ENCODE results near the gene ZBTB24. TPM values are rescaled to one million over a fixed set of nuclear protein-coding genes. Genes with fewer than 3 reads are reported as not detected.

Gene ZBTB24
- total RNA-seq, 1 experiment from 2014 or later, result 27.3 TPM

DNA sequence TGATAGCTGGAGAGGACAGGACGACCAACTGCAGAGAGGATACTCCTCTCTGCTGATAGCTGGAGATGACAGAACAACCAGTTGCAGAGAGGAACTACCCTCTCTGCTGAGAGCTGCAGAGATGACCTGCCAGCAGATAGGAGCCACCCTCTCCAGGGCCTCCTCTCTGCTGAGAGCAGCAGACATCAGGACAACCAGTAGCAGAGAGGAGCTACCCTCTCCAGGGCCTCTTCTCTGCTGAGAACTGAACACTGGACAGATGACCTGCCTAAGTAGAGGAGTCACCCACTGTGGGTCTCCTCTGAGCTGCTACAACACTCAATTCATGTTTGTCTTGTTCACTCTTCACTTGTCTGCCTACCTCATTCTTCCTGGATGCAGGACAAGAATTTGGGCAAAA is 27.3 kb upstream of the ZBTB24 start:
- no peaks in the 10 kb centered on the region; the same call in 1 of the 2 replicates for H3K4me1 ChIP-seq (ENCODE audit: insufficient read depth, low read length)
- peaks cover 52 to 66% of the 10 kb centered on the region in 2 experiments for H3K4me1 Mint-ChIP-seq

More for the DNA sequence above, 27.3 kb upstream of the ZBTB24 start:
- peaks cover 28 to 42% of the 10 kb centered on the region in 2 experiments for H3K9me3 Mint-ChIP-seq
- H3K9me3 ChIP-seq (ENCODE audit: control insufficient read depth, low read depth, low read length), result peaks cover 12% of the 10 kb centered on the region
- no peak overlapping the region for H4K5ac ChIP-seq (ENCODE audit: insufficient read length, low read depth, low read length)
- no CpG with 5 or more reads among the region's 1 CpG for WGBS (ENCODE audit: extremely low coverage, insufficient read length, low lambda C conversion rate)
- H3K36me3 Mint-ChIP-seq (ENCODE audit: insufficient read depth in 1 of 3, low read depth in 3 of 3), result peaks cover 13 to 55% (median 17%) of the 10 kb centered on the region in 3 experiments
- H3K9ac ChIP-seq (ENCODE audit: extremely low read depth, insufficient read length, low read length), result no peak overlapping the region
- no peak overlapping the region for H2BK120ac ChIP-seq (ENCODE audit: low read depth, low read length, poor library complexity, severe bottlenecking)
- DNase-seq, result no peak
- H4K91ac ChIP-seq (ENCODE audit: insufficient read length, low read depth, low read length), result no peak overlapping the region
- H3K27me3 ChIP-seq (ENCODE audit: insufficient read depth, low read length), result no peaks in the 10 kb centered on the region
- H3K79me2 ChIP-seq (ENCODE audit: insufficient read depth, low read length), result no peaks in the 10 kb centered on the region
- H2BK15ac ChIP-seq (ENCODE audit: low read depth, low read length), result no peak overlapping the region
- H3T11ph ChIP-seq (ENCODE audit: low read length), result no peak overlapping the region
- H3K4me3 Mint-ChIP-seq, result no peak overlapping the region
- no peak overlapping the region for H4K8ac ChIP-seq (replicated peaks; ENCODE audit: insufficient read length, low read depth, low read length)
- no peak overlapping the region for H3K23ac ChIP-seq (ENCODE audit: insufficient read length, low read depth, low read length)
- no peaks in the 10 kb centered on the region for H3K27me3 Mint-ChIP-seq (ENCODE audit: low read depth)
- no peak overlapping the region for H2BK5ac ChIP-seq (ENCODE audit: insufficient read length, low read length)
- H4K20me1 ChIP-seq (ENCODE audit: control insufficient read depth, insufficient read depth, insufficient read length), result no peaks in the 10 kb centered on the region
- no peaks in the 10 kb centered on the region for H3K23me2 ChIP-seq (ENCODE audit: insufficient read length, low read depth, low read length, poor library complexity, severe bottlenecking)
- H3K4me2 ChIP-seq (ENCODE audit: insufficient read depth, insufficient read length, low read length), result no peak overlapping the region
- TF ChIP-seq, protein P1, sequence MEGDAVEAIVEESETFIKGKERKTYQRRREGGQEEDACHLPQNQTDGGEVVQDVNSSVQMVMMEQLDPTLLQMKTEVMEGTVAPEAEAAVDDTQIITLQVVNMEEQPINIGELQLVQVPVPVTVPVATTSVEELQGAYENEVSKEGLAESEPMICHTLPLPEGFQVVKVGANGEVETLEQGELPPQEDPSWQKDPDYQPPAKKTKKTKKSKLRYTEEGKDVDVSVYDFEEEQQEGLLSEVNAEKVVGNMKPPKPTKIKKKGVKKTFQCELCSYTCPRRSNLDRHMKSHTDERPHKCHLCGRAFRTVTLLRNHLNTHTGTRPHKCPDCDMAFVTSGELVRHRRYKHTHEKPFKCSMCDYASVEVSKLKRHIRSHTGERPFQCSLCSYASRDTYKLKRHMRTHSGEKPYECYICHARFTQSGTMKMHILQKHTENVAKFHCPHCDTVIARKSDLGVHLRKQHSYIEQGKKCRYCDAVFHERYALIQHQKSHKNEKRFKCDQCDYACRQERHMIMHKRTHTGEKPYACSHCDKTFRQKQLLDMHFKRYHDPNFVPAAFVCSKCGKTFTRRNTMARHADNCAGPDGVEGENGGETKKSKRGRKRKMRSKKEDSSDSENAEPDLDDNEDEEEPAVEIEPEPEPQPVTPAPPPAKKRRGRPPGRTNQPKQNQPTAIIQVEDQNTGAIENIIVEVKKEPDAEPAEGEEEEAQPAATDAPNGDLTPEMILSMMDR (conservative IDR thresholded peaks at IDR 0.05), result no peak
- no peaks in the 10 kb centered on the region for H3K79me1 ChIP-seq (ENCODE audit: insufficient read depth, low read depth, low read length, poor library complexity, severe bottlenecking)
- H2BK20ac ChIP-seq (ENCODE audit: low read depth, low read length, poor library complexity, severe bottlenecking), result no peak overlapping the region
- H3K18ac ChIP-seq (ENCODE audit: insufficient read length, low read depth, low read length), result no peak overlapping the region
- no peak overlapping the region for H2AFZ ChIP-seq (ENCODE audit: low read length)
- no peak overlapping the region for H3K56ac ChIP-seq (ENCODE audit: insufficient read length, low read depth, low read length)
- H3K27ac Mint-ChIP-seq, result no peak overlapping the region; a peak in 1 of 7 replicates
- no peak overlapping the region for H3K27ac ChIP-seq (ENCODE audit: insufficient read length, low read depth, low read length)
- H2BK12ac ChIP-seq (ENCODE audit: insufficient read length, low read depth, low read length), result no peak overlapping the region
- no peak overlapping the region for H3K4ac ChIP-seq (ENCODE audit: low read depth, low read length)
- H3K14ac ChIP-seq (ENCODE audit: insufficient read depth, low read length), result no peak overlapping the region
- H2AK5ac ChIP-seq (ENCODE audit: insufficient read length, low read length), result no peak overlapping the region

Measured in H9 (cell line).